ENCODE measurements around the gene CMTM3.
"Not testable (repeated sequence)": the region's sequence is repeated elsewhere in the genome, so short reads cannot be mapped to it uniquely, and the experiment has no call there.

GRCh38 chr16:66630561-66631260 lies 26.2 kb downstream of the CMTM3 start:
- TF ChIP-seq CTCF (conservative IDR thresholded peaks at IDR 0.05; ENCODE audit: low read depth in 2 of 2); JUNB (IDR thresholded peaks at IDR 0.05; ENCODE audit: unreplicated experiment); EZH2phosphoT487 (IDR thresholded peaks at IDR 0.05; ENCODE audit: unreplicated experiment); POLR2AphosphoS5 (IDR thresholded peaks at IDR 0.05; ENCODE audit: low read depth); CREB1 (CRISPR knock-in tag; IDR thresholded peaks at IDR 0.05; ENCODE audit: low read depth); NANOG (IDR thresholded peaks at IDR 0.05; ENCODE audit: borderline replicate concordance); REST (IDR thresholded peaks at IDR 0.05; ENCODE audit: unreplicated experiment); EZH2 (IDR thresholded peaks at IDR 0.05; ENCODE audit: low read depth, unreplicated experiment); ETS1 (IDR thresholded peaks at IDR 0.05); ZNF114 (CRISPR knock-in tag; IDR thresholded peaks at IDR 0.05); ZNF331 (CRISPR knock-in tag; IDR thresholded peaks at IDR 0.05; ENCODE audit: low read depth): not testable (repeated sequence)

Data from GM23338 (cell line).